Left renal pelvis (tissue), 4 donors: Measurements from ENCODE around the gene CSGALNACT2. TPM values are rescaled to one million over a fixed set of nuclear protein-coding genes. Genes with fewer than 3 reads are reported as not detected.
"Not testable (repeated sequence)": the region's sequence is repeated elsewhere in the genome, so short reads cannot be mapped to it uniquely, and the experiment has no call there.

Source experiments
- DNase-seq, 4 donors: peaks; one replicate each; pipeline ENCODE4 v3.0.0-alpha.2; 2013; ENCODE audit warnings: low read depth in 4 of 4, low spot score in 3 of 4
- polyA plus RNA-seq, 4 donors: library from polyadenylated mRNA; unstranded; fragments of 120-200 nt; gene quantifications; one replicate each; pipeline ENCODE4 v1.2.1, GENCODE V29; 2013; ENCODE audit not compliant: insufficient read length in 4 of 4

CSGALNACT2 gene
- polyA plus RNA-seq, result 10 to 100 TPM; 19.4 to 30.1 (median 22.0) TPM

GRCh38 chr10:43138021-43138756 lies at the start of gene CSGALNACT2:
Gene CSGALNACT2, plus strand, starts transcription at chr10:43138445. Its CDS starts 16,705 bp downstream, at chr10:43155150.
- DNase-seq, result peak; percentile 66 to 83 (median 76)

GRCh38 chr10:43089519-43089918 lies 48.7 kb upstream of the CSGALNACT2 start:
- no peak for DNase-seq

GRCh38 chr10:43090188-43090587 lies 48.1 kb upstream of the CSGALNACT2 start:
- no peak for DNase-seq

- no peak for DNase-seq
Observed at GRCh38 chr10:43090664-43091063, 47.6 kb upstream of the CSGALNACT2 start.

- no peak for DNase-seq
Observed at GRCh38 chr10:43091846-43092245, 46.4 kb upstream of the CSGALNACT2 start.

- no peak for DNase-seq
Observed at GRCh38 chr10:43093423-43094076, 44.7 kb upstream of the CSGALNACT2 start.

- no peak for DNase-seq
Observed at GRCh38 chr10:43094085-43094484, 44.2 kb upstream of the CSGALNACT2 start.

- DNase-seq, result not testable (repeated sequence)
Observed at GRCh38 chr10:43099339-43099738, 38.9 kb upstream of the CSGALNACT2 start.

GRCh38 chr10:43099928-43100327 lies 38.3 kb upstream of the CSGALNACT2 start:
- no peak for DNase-seq

GRCh38 chr10:43100366-43100765 lies 37.9 kb upstream of the CSGALNACT2 start:
- DNase-seq, result no peak

- no peak for DNase-seq
Observed at GRCh38 chr10:43102063-43102828, 36.0 kb upstream of the CSGALNACT2 start.

GRCh38 chr10:43105102-43105955 lies 32.9 kb upstream of the CSGALNACT2 start:
- DNase-seq, result peak; percentile 42 to 59 (median 50)

GRCh38 chr10:43105956-43106229 lies 32.4 kb upstream of the CSGALNACT2 start:
- DNase-seq, result no peak

GRCh38 chr10:43106256-43107091 lies 31.8 kb upstream of the CSGALNACT2 start:
- DNase-seq, result no peak

GRCh38 chr10:43108951-43109350 lies 29.3 kb upstream of the CSGALNACT2 start:
- no peak for DNase-seq

GRCh38 chr10:43109671-43110249 lies 28.5 kb upstream of the CSGALNACT2 start:
- DNase-seq, result no peak

GRCh38 chr10:43110338-43111071 lies 27.7 kb upstream of the CSGALNACT2 start:
- DNase-seq, result peak in 2 of 4 donors; percentile 36 to 43

- DNase-seq, result no peak
Observed at GRCh38 chr10:43111101-43111500, 27.1 kb upstream of the CSGALNACT2 start.
